IMR-90 (cell line): ENCODE measurements around the gene MANSC1. TPM values are rescaled to one million over a fixed set of nuclear protein-coding genes. Genes with fewer than 3 reads are reported as not detected.

Source experiments
- ATAC-seq: fragments of 200-7000 bp; cut with Tn5 transposase; 2 replicates; pipeline ENCODE4 v1.9.1; 2020; ENCODE audit warnings: low read depth, mild to moderate bottlenecking, moderate library complexity
- BruUV-seq: library from RNA; stranded (reverse); fragments of 400-500 nt; replicated peaks from 2 replicates; lab custom pipeline; 2021; lab: Mats Ljungman, UMichigan
- CTCF ChIA-PET: fragments of 300-600 bp; formaldehyde crosslinking; extraction: SDS; loops from one replicate; lab custom pipeline; 2021; ENCODE audit warnings: antibody characterized with exemption; lab: Yijun Ruan, JAX
- POLR2A ChIA-PET: fragments of 300-600 bp; sonication (Branson Sonifier 250); formaldehyde crosslinking; loops from one replicate; lab custom pipeline; 2022; ENCODE audit warnings: antibody characterized with exemption; ENCODE audit not compliant: unreplicated experiment; lab: Charles Lee
- DNase-seq: peaks from one replicate; pipeline ENCODE4 v3.0.0; 2013
- H2AFZ ChIP-seq: replicated peaks from 2 replicates; pipeline ENCODE3; 2013; ENCODE audit warnings: low read length, mild to moderate bottlenecking; ENCODE audit not compliant: poor library complexity
- H2AK5ac ChIP-seq: 2 replicates; pipeline ENCODE4 v1.6.1; 2013; ENCODE audit warnings: low read depth, low read length, inconsistent platforms
- H2AK9ac ChIP-seq: replicated peaks from 2 replicates; pipeline ENCODE3; 2013; ENCODE audit warnings: mild to moderate bottlenecking, low read depth, low read length, moderate library complexity; ENCODE audit not compliant: poor library complexity
- H2BK120ac ChIP-seq: 2 replicates; pipeline ENCODE4 v1.6.1; 2013; ENCODE audit warnings: low read depth, low read length, inconsistent platforms
- H2BK15ac ChIP-seq: 3 replicates; pipeline ENCODE4 v1.6.1; 2013; ENCODE audit warnings: low read depth, low read length, inconsistent platforms
- H2BK20ac ChIP-seq: 2 replicates; pipeline ENCODE4 v1.6.1; 2013; ENCODE audit warnings: low read depth, mild to moderate bottlenecking, inconsistent platforms, low read length, moderate library complexity
- H2BK5ac ChIP-seq: 2 replicates; pipeline ENCODE4 v1.6.1; 2013; ENCODE audit warnings: mild to moderate bottlenecking, low read depth, low read length, inconsistent platforms; ENCODE audit not compliant: poor library complexity, severe bottlenecking
- H3K14ac ChIP-seq: replicated peaks from 2 replicates; pipeline ENCODE4 v1.6.1; 2013; ENCODE audit warnings: low read depth, low read length, inconsistent platforms
- H3K18ac ChIP-seq: 2 replicates; pipeline ENCODE4 v1.6.1; 2013; ENCODE audit warnings: low read depth, low read length, control low read depth
- H3K23ac ChIP-seq: 2 replicates; pipeline ENCODE4 v1.6.1; 2013; ENCODE audit warnings: low read depth, low read length, inconsistent platforms
- H3K27ac ChIP-seq: 2 replicates; pipeline ENCODE4 v1.5.1; 2013; ENCODE audit warnings: mild to moderate bottlenecking, control low read depth, low read length; ENCODE audit not compliant: insufficient read depth
- H3K27me3 ChIP-seq: 2 replicates; pipeline ENCODE4 v1.6.1; 2013; ENCODE audit warnings: low read length; ENCODE audit not compliant: control insufficient read depth, insufficient read depth
- H3K36me3 ChIP-seq: 2 replicates; pipeline ENCODE4 v1.6.1; 2013; ENCODE audit warnings: low read length, mixed read lengths; ENCODE audit not compliant: control insufficient read depth, insufficient read depth
- H3K4ac ChIP-seq: 2 replicates; pipeline ENCODE4 v1.6.1; 2013; ENCODE audit warnings: low read depth, low read length, inconsistent platforms
- H3K4me1 ChIP-seq: 2 replicates; pipeline ENCODE4 v1.6.1; 2013; ENCODE audit warnings: low read length, mixed read lengths; ENCODE audit not compliant: control insufficient read depth, insufficient read depth
- H3K4me2 ChIP-seq: 2 replicates; pipeline ENCODE4 v1.6.1; 2013; ENCODE audit warnings: low read depth, mild to moderate bottlenecking, control low read depth, low read length, moderate library complexity
- H3K4me3 ChIP-seq: 2 replicates; pipeline ENCODE4 v1.5.1; 2013; ENCODE audit warnings: low read depth, mild to moderate bottlenecking, control low read depth, low read length, moderate library complexity; ENCODE audit not compliant: insufficient read depth
- H3K56ac ChIP-seq: 2 replicates; pipeline ENCODE4 v1.6.1; 2013; ENCODE audit warnings: low read length, inconsistent platforms; ENCODE audit not compliant: insufficient read depth; ENCODE audit errors: extremely low read depth
- H3K79me1 ChIP-seq, 2 experiments: 2 replicates each; pipeline ENCODE4 v1.6.1; 2013; ENCODE audit warnings: low read length in 2 of 2, inconsistent platforms in 1 of 2, low read depth in 1 of 2
- H3K9ac ChIP-seq: 2 replicates; pipeline ENCODE4 v1.6.1; 2013; ENCODE audit warnings: low read depth, low read length, control low read depth
- H3K9me1 ChIP-seq: 2 replicates; pipeline ENCODE4 v1.6.1; 2013; ENCODE audit warnings: low read length, inconsistent platforms; ENCODE audit not compliant: insufficient read depth
- H3K9me3 ChIP-seq: 2 replicates; pipeline ENCODE4 v1.6.1; 2013; ENCODE audit warnings: low read length; ENCODE audit not compliant: control insufficient read depth, insufficient read depth
- H4K20me1 ChIP-seq: 2 replicates; pipeline ENCODE4 v1.6.1; 2013; ENCODE audit warnings: low read length, inconsistent platforms; ENCODE audit not compliant: insufficient read depth
- H4K5ac ChIP-seq: 2 replicates; pipeline ENCODE4 v1.6.1; 2013; ENCODE audit warnings: mild to moderate bottlenecking, low read depth, low read length, control low read depth
- H4K8ac ChIP-seq, 2 experiments: 2 replicates each; pipeline ENCODE4 v1.6.1; 2013; ENCODE audit warnings: low read depth in 2 of 2, low read length in 2 of 2, control low read depth in 1 of 2, inconsistent platforms in 1 of 2
- H4K91ac ChIP-seq: 2 replicates; pipeline ENCODE4 v1.6.1; 2013; ENCODE audit warnings: low read depth, low read length, inconsistent platforms; ENCODE audit not compliant: insufficient read depth
- BHLHE40 ChIP-seq: fragments of 150-350 bp; IDR thresholded peaks from 2 replicates; pipeline ENCODE4 v1.6.1; 2016; ENCODE audit warnings: mild to moderate bottlenecking, low read depth, low read length
- CEBPB ChIP-seq: IDR thresholded peaks from 2 replicates; pipeline ENCODE4 v1.6.1; 2012; ENCODE audit warnings: low read depth, low read length, improper control_type of control experiment
- CHD1 ChIP-seq: IDR thresholded peaks from 2 replicates; pipeline ENCODE4 v1.6.1; 2012; ENCODE audit warnings: low read depth, low read length, improper control_type of control experiment
- CTCF ChIP-seq: conservative IDR thresholded peaks from 2 replicates; pipeline ENCODE4 v1.5.1; 2012; ENCODE audit warnings: mild to moderate bottlenecking, low read depth, low read length, improper control_type of control experiment
- FOS ChIP-seq: fragments of 150-350 bp; IDR thresholded peaks from 2 replicates; pipeline ENCODE4 v1.6.1; 2016; ENCODE audit warnings: low read depth, low read length
- MAFK ChIP-seq: IDR thresholded peaks from 2 replicates; pipeline ENCODE4 v1.6.1; 2012; ENCODE audit warnings: low read depth, low read length, improper control_type of control experiment
- MAZ ChIP-seq: IDR thresholded peaks from 2 replicates; pipeline ENCODE4 v1.6.1; 2012; ENCODE audit warnings: low read depth, mild to moderate bottlenecking, low read length, improper control_type of control experiment, moderate library complexity, borderline replicate concordance
- NFE2L2 ChIP-seq: fragments of 150-350 bp; IDR thresholded peaks from 2 replicates; pipeline ENCODE4 v1.6.1; 2016; ENCODE audit warnings: low read depth, mild to moderate bottlenecking, low read length
- POLR2A ChIP-seq: IDR thresholded peaks from 2 replicates; pipeline ENCODE4 v1.6.1; 2012; ENCODE audit warnings: mild to moderate bottlenecking, low read depth, low read length
- RAD21 ChIP-seq: IDR thresholded peaks from 2 replicates; pipeline ENCODE4 v1.6.1; 2012; ENCODE audit warnings: low read length, improper control_type of control experiment
- RCOR1 ChIP-seq: IDR thresholded peaks from 2 replicates; pipeline ENCODE4 v1.6.1; 2012; ENCODE audit warnings: mild to moderate bottlenecking, low read length, improper control_type of control experiment; ENCODE audit not compliant: insufficient replicate concordance
- RFX5 ChIP-seq: IDR thresholded peaks from 2 replicates; pipeline ENCODE4 v1.8.0; 2012; ENCODE audit warnings: low read depth, mild to moderate bottlenecking, low read length, moderate library complexity
- SMC3 ChIP-seq: fragments of 150-350 bp; IDR thresholded peaks from 2 replicates; pipeline ENCODE4 v1.6.1; 2016; ENCODE audit warnings: low read depth, mild to moderate bottlenecking, antibody characterized with exemption, low read length, moderate library complexity
- WGBS, 2 experiments: methylation state at CpG; one replicate each; pipeline versions ENCODE4 v1.1.5 to v1.1.7; 2013; ENCODE audit warnings: missing lambda C conversion rate in 2 of 2; ENCODE audit not compliant: insufficient read length in 1 of 2; ENCODE audit errors: extremely low coverage in 2 of 2; 5-methylcytosine and 5-hydroxymethylcytosine counted together
- dilution Hi-C: fragments of 300-500 bp; cut with HindIII; formaldehyde crosslinking; loops from one replicate; pipeline ENCODE4 v1.14.3; 2018; ENCODE audit warnings: low sequenced_read_pairs; ENCODE audit not compliant: unreplicated experiment
- in situ Hi-C: fragments of 300-500 bp; cut with MboI; formaldehyde crosslinking; loops from 3 replicates; pipeline ENCODE4 v1.14.3; 2019; ENCODE audit warnings: low sequenced_read_pairs, inconsistent platforms, mixed read lengths
- intact Hi-C: fragments of 100-400 bp; cut with micrococcal nuclease; formaldehyde crosslinking; loops from 2 replicates; pipeline ENCODE4 v1.10.0; 2022
- polyA plus RNA-seq, 3 experiments: library from polyadenylated mRNA; depleted of rRNA; stranded (reverse); fragments of >200 nt; gene quantifications; 2 replicates each; pipeline ENCODE4 v1.2.3, GENCODE V29; 2012; ENCODE audit warnings: low replicate concordance in 1 of 3
- total RNA-seq: library from RNA; depleted of rRNA; stranded (reverse); fragments of >200 nt; gene quantifications from 2 replicates; pipeline ENCODE4 v1.2.3, GENCODE V29; 2012
- TF ChIP-seq, protein P1 (sequence below): fragments of 150-350 bp; IDR thresholded peaks from 2 replicates; pipeline ENCODE4 v1.6.1; 2016; ENCODE audit warnings: low read depth, mild to moderate bottlenecking, low read length, moderate library complexity, borderline replicate concordance

Gene MANSC1
- total and polyA plus RNA-seq, 2 of the 4 experiments (the other 2 are of a cell fraction), result 1.1 to 2.2 TPM

GRCh38 chr12:12333407-12334366 lies 16.4 kb downstream of the MANSC1 start:
- intact Hi-C loops (loop anchor here (1.0 to 10.0 kb wide), 5 partner anchors 66 to 751 kb away; partner anchors contain the start of gene LRP6), in situ Hi-C loops (loop anchor here (10.0 kb wide), 1 partner anchor 249 kb away; no protein-coding TSS in a partner anchor), dilution Hi-C loops (no loop called here)
- Histone ChIP-seq H3K18ac (no peak overlapping the region), H4K8ac (peak overlapping the region in 1 of 2 experiments; percentile 37; a peak in 1 of 4 replicates), H2AK5ac (peak overlapping the region; percentile 75; the same call in 1 of the 2 replicates), H3K4me1 (peaks cover 2% of the 10 kb centered on the region; the same call in 1 of the 2 replicates), H3K9me1 (0 out of 2 replicates have a peak, but pooled peaks cover 5% of the 10 kb centered on the region), H2AK9ac (peak overlapping the region; percentile 76), H2BK15ac (no peak overlapping the region; the same call in 2 of the 3 replicates), H4K5ac (no peak overlapping the region), H3K36me3 (no peaks in the 10 kb centered on the region), H3K23ac (no peak overlapping the region), H2BK5ac (peak overlapping the region; percentile 17), H3K14ac (no peak overlapping the region), H3K4ac (0 out of 2 replicates have a peak overlapping the region, but pooled peaks have one; percentile 5), H3K56ac (no peak overlapping the region), H2BK120ac (peak overlapping the region; percentile 25; the same call in 1 of the 2 replicates), H2BK20ac (no peak overlapping the region), H3K9me3 (no peaks in the 10 kb centered on the region), H3K4me2 (no peak overlapping the region), H4K91ac (no peak overlapping the region; the same call in 1 of the 2 replicates), H3K27ac (peak overlapping the region; percentile 48; the same call in 1 of the 2 replicates), H3K79me1 (no peaks in the 10 kb centered on the region), H3K27me3 (0 out of 2 replicates have a peak, but pooled peaks cover 2% of the 10 kb centered on the region), H3K4me3 (no peak overlapping the region), H3K9ac (no peak overlapping the region), H2AFZ (peak overlapping the region; percentile 79), H4K20me1 (peaks cover 7% of the 10 kb centered on the region; the same call in 1 of the 2 replicates)
- ChIA-PET POLR2A (interaction anchor here (1.0 kb wide), 1 partner anchor 229 kb away, joined by 4 read pairs; no protein-coding TSS in a partner anchor), CTCF (interaction anchor here (0.6 to 1.3 kb wide), 6 partner anchors 10 to 253 kb away, joined by 3 to 12 read pairs (median 4); partner anchors contain the start of genes LRP6 and MANSC1)
- ATAC-seq (peak; percentile 85), DNase-seq (peak; percentile 92)
- WGBS, 2 experiments, result 100% methylated on average over 3 of the region's 12 CpGs; no CpG with 5 or more reads in 1 of the 2 experiments
- no TSS peak for BruUV-seq
- TF ChIP-seq NFE2L2, result no peak
- no peak for TF ChIP-seq CEBPB
- TF ChIP-seq RCOR1, result no peak
- no peak for TF ChIP-seq FOS
- TF ChIP-seq RAD21, result no peak
- TF ChIP-seq, protein P1, sequence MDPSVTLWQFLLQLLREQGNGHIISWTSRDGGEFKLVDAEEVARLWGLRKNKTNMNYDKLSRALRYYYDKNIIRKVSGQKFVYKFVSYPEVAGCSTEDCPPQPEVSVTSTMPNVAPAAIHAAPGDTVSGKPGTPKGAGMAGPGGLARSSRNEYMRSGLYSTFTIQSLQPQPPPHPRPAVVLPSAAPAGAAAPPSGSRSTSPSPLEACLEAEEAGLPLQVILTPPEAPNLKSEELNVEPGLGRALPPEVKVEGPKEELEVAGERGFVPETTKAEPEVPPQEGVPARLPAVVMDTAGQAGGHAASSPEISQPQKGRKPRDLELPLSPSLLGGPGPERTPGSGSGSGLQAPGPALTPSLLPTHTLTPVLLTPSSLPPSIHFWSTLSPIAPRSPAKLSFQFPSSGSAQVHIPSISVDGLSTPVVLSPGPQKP, result no peak
- no peak for TF ChIP-seq POLR2A
- TF ChIP-seq RFX5, result no peak
- TF ChIP-seq CTCF, result no peak
- no peak for TF ChIP-seq CHD1
- TF ChIP-seq MAZ, result no peak
- TF ChIP-seq BHLHE40, result no peak
- no peak for TF ChIP-seq SMC3
- TF ChIP-seq MAFK, result no peak
